BJ (cell line): ENCODE data around the gene SEZ6. TPM values are rescaled to one million over a fixed set of nuclear protein-coding genes. Genes with fewer than 3 reads are reported as not detected.
"Not testable (repeated sequence)": the region's sequence is repeated elsewhere in the genome, so short reads cannot be mapped to it uniquely, and the experiment has no call there.

Experiments used
- CTCF ChIA-PET: fragments of 350-600 bp; formaldehyde crosslinking; extraction: SDS; loops from one replicate; lab custom pipeline; 2021; ENCODE audit warnings: antibody characterized with exemption, inconsistent platforms; lab: Yijun Ruan, JAX
- POLR2A ChIA-PET: fragments of 300-600 bp; sonication (Branson Sonifier 250); formaldehyde crosslinking; extraction: SDS; loops from one replicate; lab custom pipeline; 2021; ENCODE audit warnings: antibody characterized with exemption; lab: Charles Lee
- DNase-seq: peaks from one replicate; pipeline ENCODE4 v3.0.0-alpha.2; 2011; ENCODE audit warnings: low read depth
- H3K27me3 ChIP-seq: 2 replicates; pipeline ENCODE4 v1.6.0; 2011; ENCODE audit warnings: low read length; ENCODE audit not compliant: control insufficient read depth, insufficient read depth
- H3K36me3 ChIP-seq: 2 replicates; pipeline ENCODE4 v1.5.1; 2011; ENCODE audit warnings: low read length; ENCODE audit not compliant: control insufficient read depth, insufficient read depth
- H3K4me3 ChIP-seq: 2 replicates; pipeline ENCODE4 v1.5.1; 2011; ENCODE audit warnings: low read depth, mild to moderate bottlenecking, control low read depth, low read length
- polyA plus RNA-seq: library from polyadenylated mRNA; depleted of rRNA; stranded (reverse); fragments of >200 nt; gene quantifications from 2 replicates; pipeline ENCODE4 v1.2.3, GENCODE V29; 2011
- TF ChIP-seq, protein P1 (sequence below): IDR thresholded peaks from 2 replicates; pipeline ENCODE4 v1.5.1; 2011; ENCODE audit warnings: low read depth, mild to moderate bottlenecking, control low read depth, inconsistent platforms, low read length, moderate library complexity; ENCODE audit not compliant: insufficient read depth

Gene SEZ6
- polyA plus RNA-seq, 1 experiment: not detected

- TF ChIP-seq, protein P1, sequence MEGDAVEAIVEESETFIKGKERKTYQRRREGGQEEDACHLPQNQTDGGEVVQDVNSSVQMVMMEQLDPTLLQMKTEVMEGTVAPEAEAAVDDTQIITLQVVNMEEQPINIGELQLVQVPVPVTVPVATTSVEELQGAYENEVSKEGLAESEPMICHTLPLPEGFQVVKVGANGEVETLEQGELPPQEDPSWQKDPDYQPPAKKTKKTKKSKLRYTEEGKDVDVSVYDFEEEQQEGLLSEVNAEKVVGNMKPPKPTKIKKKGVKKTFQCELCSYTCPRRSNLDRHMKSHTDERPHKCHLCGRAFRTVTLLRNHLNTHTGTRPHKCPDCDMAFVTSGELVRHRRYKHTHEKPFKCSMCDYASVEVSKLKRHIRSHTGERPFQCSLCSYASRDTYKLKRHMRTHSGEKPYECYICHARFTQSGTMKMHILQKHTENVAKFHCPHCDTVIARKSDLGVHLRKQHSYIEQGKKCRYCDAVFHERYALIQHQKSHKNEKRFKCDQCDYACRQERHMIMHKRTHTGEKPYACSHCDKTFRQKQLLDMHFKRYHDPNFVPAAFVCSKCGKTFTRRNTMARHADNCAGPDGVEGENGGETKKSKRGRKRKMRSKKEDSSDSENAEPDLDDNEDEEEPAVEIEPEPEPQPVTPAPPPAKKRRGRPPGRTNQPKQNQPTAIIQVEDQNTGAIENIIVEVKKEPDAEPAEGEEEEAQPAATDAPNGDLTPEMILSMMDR: no peak
- no peak for DNase-seq
- POLR2A ChIA-PET: no interaction called here
- no peaks in the 10 kb centered on the region for H3K27me3 ChIP-seq
- no peaks in the 10 kb centered on the region; the same call in 1 of the 2 replicates for H3K36me3 ChIP-seq
- no peak overlapping the region for H3K4me3 ChIP-seq
- CTCF ChIA-PET: interaction anchor here (1.5 to 1.8 kb wide), 2 partner anchors 9 to 41 kb away, joined by 5 to 6 read pairs; partner anchors contain the start of gene FLOT2
These were observed 67.3 kb downstream of the SEZ6 start for GRCh38 chr17:28938552-28938951.

DNA sequence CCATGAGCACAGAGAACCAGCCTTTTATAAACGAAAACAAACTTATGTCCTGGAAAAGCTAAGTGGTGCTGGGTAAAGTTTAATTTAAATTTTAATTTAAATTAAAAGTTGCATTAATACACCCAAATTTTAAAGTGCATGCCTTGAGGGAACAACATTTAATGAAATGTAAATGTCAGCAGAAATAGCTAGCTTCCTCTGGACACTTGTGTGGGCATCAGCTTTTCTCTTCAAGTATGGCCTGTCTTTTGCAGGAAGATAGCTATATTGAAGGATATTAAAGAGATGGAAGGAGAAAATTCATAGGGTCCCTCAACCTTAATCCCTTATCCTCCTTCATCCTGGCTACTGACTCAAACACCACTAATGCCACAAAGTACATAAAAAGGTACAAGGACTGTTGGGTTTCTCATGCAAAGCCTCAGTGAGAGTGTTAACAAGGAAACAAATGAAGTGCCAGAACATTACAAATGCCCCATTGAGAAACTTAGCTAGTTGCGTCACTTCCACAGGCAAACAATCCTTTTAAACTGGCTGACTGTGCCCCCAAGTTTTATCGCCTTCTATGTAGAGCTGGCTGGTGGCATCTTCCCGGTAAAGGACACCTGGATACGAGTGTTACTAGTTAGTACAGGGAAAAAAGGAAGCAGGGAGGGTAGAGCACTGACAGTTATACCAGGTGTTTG is 68.6 kb downstream of the SEZ6 start:
- ChIA-PET CTCF (interaction anchor here (0.6 to 4.0 kb wide), 10 partner anchors 9 to 210 kb away, joined by 3 to 17 read pairs (median 4); partner anchors contain the start of genes DHRS13 and FLOT2), POLR2A (no interaction called here)
- no peaks in the 10 kb centered on the region for H3K27me3 ChIP-seq
- TF ChIP-seq, protein P1: no peak
- no peak overlapping the region for H3K4me3 ChIP-seq
- DNase-seq: no peak
- H3K36me3 ChIP-seq: no peaks in the 10 kb centered on the region; the same call in 1 of the 2 replicates

DNA sequence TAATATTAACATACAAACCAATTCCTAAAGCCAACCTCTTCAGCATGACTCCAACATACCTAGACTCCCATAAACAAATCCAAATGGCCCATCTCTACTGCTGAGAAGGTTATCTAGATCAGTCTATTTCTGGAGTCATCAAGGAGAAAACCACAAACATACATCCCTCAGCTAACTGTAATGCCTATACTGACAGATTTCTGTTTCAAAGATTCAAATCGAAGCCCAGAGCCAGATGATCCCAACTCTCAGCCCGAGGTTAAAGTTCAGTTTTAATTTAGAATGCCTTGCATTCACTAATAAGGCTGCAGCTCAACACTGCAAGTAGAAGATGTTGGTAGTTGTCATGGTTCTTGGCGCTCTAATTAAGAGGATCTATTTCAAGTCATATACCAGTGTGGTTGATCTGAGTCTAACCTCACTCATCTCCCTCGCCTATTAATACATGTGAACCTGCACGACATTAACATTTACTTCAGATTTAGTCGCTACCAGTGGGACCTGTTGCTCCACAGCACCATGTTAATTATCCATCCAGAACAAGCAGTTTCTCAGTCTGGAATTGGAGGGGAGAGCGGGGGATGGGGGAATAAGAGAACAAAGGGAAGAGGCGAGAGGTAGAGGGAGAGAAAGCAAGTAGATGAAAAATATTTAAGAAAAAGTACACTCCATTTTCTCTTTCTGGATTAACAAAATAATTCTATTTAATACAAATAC is 69.9 kb downstream of the SEZ6 start:
- DNase-seq: no peak
- Histone ChIP-seq H3K27me3 (no peaks in the 10 kb centered on the region), H3K4me3 (no peak overlapping the region), H3K36me3 (no peaks in the 10 kb centered on the region; the same call in 1 of the 2 replicates)
- ChIA-PET POLR2A (no interaction called here), CTCF (interaction anchor here (0.9 to 4.0 kb wide), 5 partner anchors 10 to 33 kb away, joined by 3 to 17 read pairs (median 4); partner anchors contain the start of gene DHRS13)
- TF ChIP-seq, protein P1: no peak

DNA sequence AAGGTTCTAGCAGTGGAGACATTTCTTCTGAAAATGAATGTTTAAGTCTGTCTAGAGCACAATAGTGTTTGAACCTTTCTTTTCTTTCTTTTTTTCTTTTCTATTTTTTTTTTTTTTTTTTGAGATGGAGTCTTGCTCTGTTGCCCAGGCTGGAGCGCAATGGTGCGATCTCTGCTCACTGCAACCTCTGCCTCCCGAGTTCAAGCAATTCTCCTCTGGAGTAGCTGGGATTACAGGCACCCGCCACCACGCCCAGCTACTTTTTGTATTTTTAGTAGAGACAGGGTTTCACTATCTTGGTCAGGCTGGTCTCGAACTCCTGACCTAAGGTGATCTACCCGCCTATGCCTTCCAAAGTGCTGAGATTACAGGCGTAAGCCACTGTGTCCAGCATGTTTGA is 71.3 kb downstream of the SEZ6 start:
- CTCF ChIA-PET: interaction anchor here (0.7 to 4.0 kb wide), 3 partner anchors 8 to 844 kb away, joined by 3 to 17 read pairs (median 4); no protein-coding TSS in a partner anchor
- DNase-seq, H3K4me3 ChIP-seq, H3K36me3 ChIP-seq, H3K27me3 ChIP-seq, POLR2A ChIA-PET: not testable (repeated sequence)

GRCh38 chr17:28929787-28930186 is 76.0 kb downstream of the SEZ6 start:
- no peak for DNase-seq
- CTCF ChIA-PET: interaction anchor here (1.2 to 2.1 kb wide), 2 partner anchors 9 to 203 kb away, joined by 4 to 5 read pairs; no protein-coding TSS in a partner anchor
- no peaks in the 10 kb centered on the region for H3K27me3 ChIP-seq
- POLR2A ChIA-PET: interaction anchor here (0.6 kb wide), 1 partner anchor 65 kb away, joined by 4 read pairs; no protein-coding TSS in a partner anchor
- H3K36me3 ChIP-seq: 0 out of 2 replicates have a peak, but pooled peaks cover 2% of the 10 kb centered on the region
- TF ChIP-seq, protein P1: no peak
- H3K4me3 ChIP-seq: no peak overlapping the region
